T-helper 9 cell (primary cell): ENCODE measurements around the gene SLC25A39.
A peak's percentile ranks its signal among the peaks of the same experiment; 100 is the strongest.

Experiments used
- DNase-seq: peaks from one replicate; pipeline ENCODE4 v3.0.0-alpha.2; 2020

The SLC25A39 gene

GRCh38 chr17:44311562-44312181, 13.0 kb downstream of the SLC25A39 start:
- DNase-seq = no peak

GRCh38 chr17:44310609-44311376, 13.8 kb downstream of the SLC25A39 start:
- no peak for DNase-seq

GRCh38 chr17:44310188-44310587, 14.4 kb downstream of the SLC25A39 start:
- no peak for DNase-seq

DNA sequence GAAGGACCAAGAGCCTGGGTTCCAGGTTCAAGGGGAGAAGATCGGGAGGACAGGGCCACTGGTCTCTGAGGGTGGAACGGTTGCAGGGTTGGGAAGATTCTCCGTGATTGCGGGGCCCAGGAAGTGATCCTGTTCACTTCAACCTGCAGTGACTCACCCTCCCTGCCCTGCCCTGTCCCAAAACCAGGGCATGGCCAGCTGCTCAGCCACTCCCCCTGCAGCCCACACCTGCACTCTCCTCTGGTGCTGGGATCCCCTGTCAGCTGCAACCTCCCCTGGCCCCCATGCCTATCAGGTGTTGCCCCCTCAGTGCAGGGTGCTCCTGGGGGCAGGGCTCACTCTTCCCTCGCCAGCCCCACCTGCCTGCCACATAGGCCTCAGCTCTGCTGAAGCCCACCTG, 15.2 kb downstream of the SLC25A39 start:
- DNase-seq = no peak

GRCh38 chr17:44308865-44309264, 15.8 kb downstream of the SLC25A39 start:
- DNase-seq = no peak

DNA sequence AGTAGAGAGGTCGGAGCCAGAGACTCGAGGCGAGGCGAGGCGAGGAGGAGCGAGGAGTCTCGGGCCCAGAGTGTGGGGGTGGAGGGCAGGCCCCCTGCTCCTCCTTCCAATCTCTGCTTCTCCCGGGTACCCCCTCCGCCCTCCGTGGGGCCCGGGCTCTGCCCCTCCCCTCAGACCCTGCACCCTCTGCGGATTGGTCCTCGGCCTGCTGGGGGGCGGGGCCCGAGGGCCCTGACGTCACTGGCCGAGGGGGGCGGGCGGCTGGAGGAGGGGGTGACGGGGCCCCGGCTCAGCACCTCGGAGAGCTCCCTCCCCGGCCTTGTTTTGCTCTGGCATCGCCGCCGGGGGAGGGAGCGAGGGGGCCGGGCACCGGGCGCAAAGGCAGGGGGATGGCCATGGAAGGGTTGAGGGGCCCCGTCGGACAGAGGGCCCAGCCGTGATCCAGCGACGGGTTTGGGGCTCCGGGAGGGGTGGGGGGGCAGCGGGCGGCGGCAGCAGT, 16.3 kb downstream of the SLC25A39 start, which contains the start of gene RUNDC3A:
TSS of gene RUNDC3A (plus strand) at position 282 of the 499 bp plus-strand sequence. CDS start 232 bp downstream, outside the sequence.
- peak; percentile 85 for DNase-seq

DNA sequence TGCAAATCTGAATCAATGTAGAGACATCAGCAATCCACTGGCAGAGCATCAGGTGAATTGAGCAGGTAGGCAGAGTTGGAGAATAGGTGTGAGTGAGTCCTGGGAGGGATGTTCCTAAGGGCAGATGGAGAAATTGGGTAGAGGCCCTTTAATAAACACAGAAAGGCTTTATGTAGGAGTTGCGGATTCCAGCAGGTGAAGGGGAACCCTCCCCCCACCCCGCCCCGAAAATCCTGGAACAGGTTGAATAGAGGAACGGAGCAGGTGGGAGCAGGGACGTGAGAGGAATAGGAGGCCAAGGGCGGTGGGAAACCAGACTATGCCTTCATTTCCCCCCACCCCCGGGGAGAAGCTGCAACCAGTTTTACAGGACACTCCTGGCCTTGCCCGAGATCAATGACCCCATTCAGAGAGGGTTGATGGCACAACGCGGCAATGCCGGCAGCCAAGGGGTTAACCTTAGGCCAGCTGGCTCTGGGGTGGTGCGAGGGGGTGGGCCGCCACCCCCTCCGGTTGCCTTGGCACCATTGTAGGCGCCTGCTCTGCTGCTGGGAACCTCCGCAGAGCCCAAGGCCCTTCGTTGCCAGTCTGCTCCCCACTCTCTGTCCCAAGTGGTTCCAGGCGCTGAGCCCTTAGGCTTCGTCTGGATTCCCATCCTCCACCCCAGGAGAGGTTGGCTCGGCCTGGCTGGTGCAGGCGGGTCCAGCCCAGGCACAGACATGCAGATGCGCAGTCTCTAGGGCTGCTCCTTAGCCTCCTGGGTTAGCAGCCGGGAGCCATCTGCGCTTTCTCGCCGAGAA, 17.0 kb downstream of the SLC25A39 start:
- DNase-seq = no peak

DNA sequence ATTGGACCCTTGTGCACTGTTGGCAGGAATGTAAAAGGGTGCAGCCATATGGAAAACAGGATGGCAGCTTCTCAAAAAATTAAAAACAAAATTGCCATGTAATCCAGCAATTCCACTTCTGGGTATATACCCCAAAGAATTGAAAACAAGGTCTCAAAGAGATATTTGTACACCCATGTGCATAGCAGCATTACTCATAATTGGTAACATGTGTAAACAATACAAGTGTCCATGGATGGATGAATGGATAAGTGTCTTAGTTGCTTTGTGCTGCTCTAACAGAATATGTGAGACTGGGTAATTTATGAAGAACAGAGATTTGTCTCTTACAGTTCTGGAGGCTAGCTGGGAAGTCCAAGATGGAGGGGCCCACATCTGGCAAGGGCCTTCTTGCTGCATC, 20.0 kb downstream of the SLC25A39 start:
- no peak for DNase-seq

DNA sequence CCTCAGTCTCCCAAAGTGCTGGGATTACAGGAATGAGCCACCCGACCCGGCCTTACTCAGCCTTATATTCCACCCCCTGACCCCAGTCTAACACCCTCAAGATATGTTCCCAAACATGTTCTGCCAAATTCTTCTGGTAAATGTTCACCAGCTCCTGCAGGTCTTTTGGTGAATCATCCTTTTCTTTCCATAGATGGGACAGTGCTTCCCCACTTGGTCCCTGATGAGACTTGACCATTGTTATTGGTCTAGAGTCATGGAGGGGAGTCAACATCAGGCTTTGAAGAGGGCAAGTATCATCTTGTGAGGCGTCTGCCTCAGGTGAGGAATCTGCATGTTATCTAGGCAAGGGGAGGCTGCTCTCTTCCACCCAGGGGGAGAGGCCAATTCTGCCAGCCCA, 26.6 kb downstream of the SLC25A39 start:
- DNase-seq = no peak

DNA sequence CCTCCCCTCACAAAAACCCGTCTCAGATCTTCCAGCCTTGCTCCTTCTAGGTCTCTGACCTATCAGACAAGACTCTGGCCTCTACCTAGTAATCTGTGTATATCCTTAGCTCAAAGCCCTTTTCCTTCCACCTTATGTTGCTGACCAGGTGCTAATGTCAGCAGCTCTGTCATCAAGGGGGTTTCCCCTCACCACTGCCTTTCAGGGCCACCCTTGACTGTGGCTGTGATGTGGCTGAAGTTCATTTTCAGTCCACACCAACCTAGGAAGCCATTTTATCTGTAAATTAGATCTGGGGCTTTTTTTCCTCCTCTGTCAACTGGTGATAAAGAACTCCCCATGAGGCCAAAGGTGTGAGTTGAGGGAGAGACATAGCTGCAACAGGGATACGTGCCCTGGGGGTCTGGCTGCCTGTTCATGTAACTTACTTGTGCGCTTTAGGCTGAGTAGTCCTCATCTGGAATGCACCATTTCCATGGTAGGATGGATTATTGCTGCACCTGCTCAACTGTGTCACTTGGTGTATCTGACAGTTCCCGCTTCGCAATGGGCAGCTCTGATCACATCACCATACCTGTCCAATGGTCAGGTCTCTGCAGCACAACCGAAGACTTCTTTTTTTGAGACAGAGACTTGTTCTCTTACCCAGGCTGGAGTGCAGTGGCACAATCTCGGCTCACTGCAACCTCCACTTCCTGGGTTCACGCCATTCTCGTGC, 31.0 kb downstream of the SLC25A39 start:
- DNase-seq = no peak

DNA sequence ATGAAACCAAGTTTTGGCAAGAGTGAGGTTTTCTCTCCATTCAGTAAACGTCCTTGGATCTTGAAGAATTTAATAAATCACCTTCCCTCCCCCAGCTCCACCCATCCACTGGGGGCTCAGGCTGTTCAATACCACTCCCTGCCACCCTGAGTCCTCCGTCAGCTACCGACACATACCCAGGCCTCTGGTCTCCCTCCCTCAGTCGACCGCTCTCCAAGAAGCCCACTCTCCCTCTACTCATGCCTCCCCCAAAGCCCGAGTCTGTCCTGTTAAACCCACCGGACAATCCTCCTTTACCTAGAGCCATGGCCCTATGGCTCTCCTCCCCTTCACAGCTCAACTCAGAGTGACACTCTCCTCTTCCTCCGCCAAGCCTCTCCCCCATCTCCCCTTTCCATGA, 37.0 kb downstream of the SLC25A39 start:
- no peak for DNase-seq

GRCh38 chr17:44284024-44284400, 40.6 kb downstream of the SLC25A39 start:
- no peak for DNase-seq

- DNase-seq = no peak
Observed at GRCh38 chr17:44283344-44284023, 41.1 kb downstream of the SLC25A39 start.

DNA sequence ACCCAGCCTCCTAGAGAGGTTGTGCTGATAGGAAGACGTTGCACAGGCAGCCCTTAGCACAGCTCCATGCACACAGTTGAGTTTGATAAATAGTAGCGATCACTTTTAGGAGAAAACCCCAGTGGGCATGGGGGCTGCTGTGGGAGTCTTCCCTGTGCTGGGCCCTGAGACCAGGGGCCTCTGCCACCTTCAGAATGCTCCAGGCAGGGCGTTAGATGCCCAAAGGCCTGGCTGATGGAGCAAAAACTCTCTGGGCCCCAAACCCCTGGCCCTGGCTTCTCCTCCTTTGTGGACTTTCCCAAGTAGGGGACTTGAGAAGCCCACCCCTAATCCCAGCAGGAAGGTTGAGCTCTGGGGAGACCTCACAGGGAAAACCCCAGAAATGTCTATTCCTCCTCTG, 42.4 kb downstream of the SLC25A39 start:
- no peak for DNase-seq

GRCh38 chr17:44281570-44281969, 43.1 kb downstream of the SLC25A39 start:
- no peak for DNase-seq

DNA sequence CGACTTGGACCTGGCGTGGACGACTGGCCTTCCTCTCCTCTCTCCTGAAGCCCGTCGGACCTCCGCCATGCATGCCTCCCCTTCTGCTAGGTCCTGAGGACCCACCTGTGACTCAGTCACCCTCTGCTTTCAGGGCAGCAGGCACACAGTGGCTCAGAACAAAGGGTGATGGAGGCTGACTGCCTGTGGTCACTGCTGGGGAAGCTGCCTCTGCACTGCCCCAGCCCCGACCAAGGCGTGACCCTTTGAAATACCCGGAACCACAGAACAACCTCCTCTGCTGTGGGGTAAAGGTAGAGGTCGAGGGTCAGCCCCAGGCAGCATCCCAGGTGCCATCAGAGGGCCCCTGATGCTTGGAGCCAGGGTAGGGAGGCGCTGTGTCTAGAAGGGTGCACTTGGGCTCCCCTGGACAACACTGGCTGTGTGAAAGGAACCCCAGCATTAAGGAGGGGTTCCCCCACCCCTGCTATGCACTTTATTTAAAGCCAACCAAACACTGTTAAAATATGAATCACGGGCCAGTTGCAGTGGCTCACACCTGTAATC, 44.2 kb downstream of the SLC25A39 start:
- no peak for DNase-seq

GRCh38 chr17:44279666-44280391, 44.8 kb downstream of the SLC25A39 start:
- no peak for DNase-seq

GRCh38 chr17:44279346-44279665, 45.3 kb downstream of the SLC25A39 start:
- DNase-seq = no peak

- DNase-seq = no peak
Observed at GRCh38 chr17:44277976-44278375, 46.6 kb downstream of the SLC25A39 start.

GRCh38 chr17:44273607-44274006, 51.0 kb downstream of the SLC25A39 start:
- DNase-seq = no peak

DNA sequence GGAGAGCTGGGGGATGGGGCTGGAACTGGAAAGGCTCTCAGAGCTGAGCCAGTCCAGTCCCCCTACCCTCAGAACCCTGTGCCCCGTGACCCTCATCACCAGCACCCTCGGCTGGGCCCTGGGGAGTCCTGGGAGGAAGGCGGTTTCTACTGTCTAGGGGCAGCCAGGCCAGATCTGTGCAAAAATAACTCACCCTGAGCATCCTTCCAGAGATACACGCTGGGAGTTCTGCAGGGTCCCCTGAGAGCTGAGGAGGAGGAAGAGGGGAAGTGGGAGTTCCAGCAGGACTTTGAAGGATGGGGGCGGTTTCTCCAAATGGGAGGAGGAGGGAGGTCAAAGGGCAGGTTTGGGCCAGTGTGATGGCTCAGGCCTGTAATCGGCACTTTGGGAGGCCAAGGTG, 51.7 kb downstream of the SLC25A39 start:
- no peak for DNase-seq
